LNCAP (cell line): Measurements from ENCODE around the gene HNRNPF.

Experiments
- CTCF ChIP-seq: fragments of 450-650 bp; IDR thresholded peaks from 2 replicates; pipeline ENCODE4 v1.5.1; 2017; ENCODE audit warnings: mild to moderate bottlenecking

HNRNPF gene

GRCh38 chr10:43402880-43403452 is 6.0 kb downstream of the HNRNPF start:
- TF ChIP-seq CTCF = no peak

GRCh38 chr10:43402176-43402575 is 6.8 kb downstream of the HNRNPF start:
- TF ChIP-seq CTCF = no peak

GRCh38 chr10:43401627-43402026 is 7.4 kb downstream of the HNRNPF start:
- no peak for TF ChIP-seq CTCF

GRCh38 chr10:43399320-43400310 is 9.4 kb downstream of the HNRNPF start:
- no peak for TF ChIP-seq CTCF

- TF ChIP-seq CTCF = no peak
These were observed 10.1 kb downstream of the HNRNPF start for GRCh38 chr10:43398939-43399319.

- TF ChIP-seq CTCF = no peak
These were observed 11.9 kb downstream of the HNRNPF start for GRCh38 chr10:43396928-43397624.

GRCh38 chr10:43396061-43396927 is 12.7 kb downstream of the HNRNPF start:
- TF ChIP-seq CTCF = no peak
